ENCODE data around the gene RERGL.
"Not testable (repeated sequence)": the region's sequence is repeated elsewhere in the genome, so short reads cannot be mapped to it uniquely, and the experiment has no call there.

RERGL gene, protein sequence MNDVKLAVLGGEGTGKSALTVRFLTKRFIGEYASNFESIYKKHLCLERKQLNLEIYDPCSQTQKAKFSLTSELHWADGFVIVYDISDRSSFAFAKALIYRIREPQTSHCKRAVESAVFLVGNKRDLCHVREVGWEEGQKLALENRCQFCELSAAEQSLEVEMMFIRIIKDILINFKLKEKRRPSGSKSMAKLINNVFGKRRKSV

DNA sequence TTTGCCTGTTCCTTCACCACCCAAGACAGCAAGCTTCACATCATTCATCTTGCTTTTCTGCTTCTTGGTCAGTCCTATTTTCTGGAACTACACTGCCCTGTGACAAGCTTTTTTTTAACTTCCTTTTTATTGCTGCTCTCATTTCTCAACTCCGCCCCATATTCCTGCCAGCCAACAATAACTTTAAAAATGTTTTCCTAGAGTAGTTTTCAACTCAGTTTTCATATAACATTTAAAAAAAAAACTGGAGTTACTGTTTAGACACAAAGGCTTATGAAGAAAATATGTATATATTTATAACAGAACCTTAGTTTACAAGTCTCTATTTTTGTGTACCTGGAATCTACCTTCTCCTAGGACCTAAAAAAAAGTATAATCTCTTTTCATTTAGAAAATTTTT, at the start of gene RERGL:
RERGL (minus strand) TSS at position 101 of the 400 bp plus-strand sequence; CDS start at position 48, 53 bp downstream.
- DNase-seq (ENCODE audit: low spot score), result no peak

DNA sequence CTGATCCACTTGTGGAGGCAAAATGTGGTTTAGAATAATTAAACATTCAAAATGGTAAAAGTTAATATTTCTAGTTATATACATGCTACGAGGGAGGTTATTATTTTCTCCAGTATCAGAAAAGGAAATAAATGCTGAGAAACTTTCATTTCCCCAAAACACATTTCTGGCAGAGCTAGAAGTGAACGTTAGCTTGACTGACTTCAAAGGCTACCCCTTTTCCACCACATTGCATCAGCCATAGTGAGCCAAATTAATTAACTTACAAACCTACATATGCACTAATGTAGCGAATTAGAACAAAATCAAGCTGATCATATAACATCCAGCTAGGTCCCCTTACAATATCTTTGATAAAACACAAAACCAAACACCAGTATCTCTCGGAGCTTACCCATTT, 49.3 kb upstream of the RERGL start:
- DNase-seq (ENCODE audit: low spot score), result no peak

DNA sequence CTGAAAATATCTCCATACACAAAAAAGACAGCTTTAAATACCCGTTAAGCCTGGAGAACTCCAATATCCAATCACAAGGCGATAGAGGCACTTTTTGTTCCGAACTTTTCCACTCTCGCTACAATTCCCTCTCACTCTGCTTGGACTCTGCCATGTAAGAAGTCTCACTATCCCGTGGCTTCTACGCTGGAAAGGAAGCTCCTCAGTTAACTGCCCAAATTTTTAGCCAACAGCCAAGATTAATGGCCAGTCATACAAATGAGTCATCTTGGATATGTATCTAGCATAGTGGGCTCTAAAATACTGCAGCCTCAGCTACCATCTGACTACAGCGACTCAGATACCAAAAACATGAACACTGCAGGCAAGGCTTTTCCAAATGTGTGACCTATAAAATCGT, 45.5 kb upstream of the RERGL start:
- no peak for DNase-seq (ENCODE audit: low spot score)

DNA sequence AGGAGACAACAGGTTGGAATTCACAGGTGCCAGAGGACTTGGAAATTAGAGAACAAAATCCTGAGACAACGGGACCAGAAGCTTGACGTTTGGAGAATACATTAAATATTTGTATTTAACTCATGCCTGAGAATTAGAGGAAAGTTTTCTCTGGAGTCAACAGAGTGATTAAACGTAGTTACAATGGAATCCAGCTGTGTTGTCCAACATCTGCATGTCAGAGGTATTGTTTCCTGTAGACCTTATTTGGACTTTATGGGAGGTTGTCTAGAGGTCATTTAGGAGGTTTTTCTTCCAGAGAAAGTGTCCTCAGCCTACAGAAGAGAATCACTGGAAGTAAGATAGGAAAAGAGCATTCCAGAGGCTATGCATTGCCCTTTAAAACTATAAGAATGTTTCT, 45.1 kb upstream of the RERGL start:
- no peak for DNase-seq (ENCODE audit: low spot score)

DNA sequence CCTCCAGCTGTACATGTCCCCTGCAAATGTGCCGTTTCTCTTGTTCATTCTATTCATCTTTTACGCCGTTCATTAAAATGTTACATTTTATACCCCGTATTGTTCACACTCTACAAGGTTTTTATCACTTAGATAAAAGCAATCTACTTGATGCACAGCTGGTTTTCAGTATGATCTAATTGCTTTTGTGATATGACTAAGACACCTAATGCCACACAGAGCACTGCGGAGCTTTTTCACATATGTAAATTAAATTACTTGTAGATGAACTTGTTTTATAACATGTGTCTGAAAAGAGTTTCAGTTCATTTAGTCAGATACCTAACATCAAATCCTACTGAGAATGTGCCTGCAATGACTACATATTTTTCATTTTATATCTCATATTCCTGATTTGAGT, 40.9 kb upstream of the RERGL start:
- no peak for DNase-seq (ENCODE audit: low spot score)

DNA sequence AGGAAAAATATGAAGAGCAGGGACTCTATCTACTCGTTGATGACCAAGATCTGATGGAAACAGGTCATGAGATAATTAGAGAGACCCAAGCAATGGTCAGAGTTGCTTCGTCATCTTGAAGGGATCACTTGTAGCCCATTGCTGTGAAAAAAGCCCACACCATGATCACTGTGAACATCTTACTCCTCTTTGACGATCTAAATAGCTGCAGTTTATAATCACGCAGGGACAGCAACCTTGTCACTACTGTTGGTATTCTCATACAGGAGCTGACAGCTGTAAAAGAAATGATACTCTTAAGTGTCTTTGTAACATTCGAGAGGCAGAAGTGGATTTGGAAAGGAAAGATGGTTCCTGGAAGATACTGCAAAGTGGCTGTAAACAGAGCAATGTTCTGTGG, 33.7 kb upstream of the RERGL start:
- DNase-seq (ENCODE audit: low spot score), result no peak

DNA sequence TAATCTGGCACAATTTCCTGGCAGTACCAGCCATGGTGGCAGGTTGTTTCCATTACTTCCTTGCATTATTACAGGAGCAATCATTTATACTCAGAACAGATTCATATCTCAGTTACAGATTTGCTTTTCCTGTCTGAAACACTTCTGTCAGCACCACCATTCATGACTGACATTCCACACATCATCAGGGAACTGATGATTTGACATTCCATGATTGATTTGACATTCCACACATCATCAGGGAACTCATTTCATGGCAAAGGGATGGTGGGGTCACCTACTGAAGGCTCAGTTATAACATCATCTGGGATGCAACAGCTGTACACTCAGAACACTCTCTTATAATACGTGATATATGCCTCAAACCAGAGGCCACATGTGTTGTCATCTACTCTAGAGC, 30.9 kb upstream of the RERGL start:
- no peak for DNase-seq (ENCODE audit: low spot score)

DNA sequence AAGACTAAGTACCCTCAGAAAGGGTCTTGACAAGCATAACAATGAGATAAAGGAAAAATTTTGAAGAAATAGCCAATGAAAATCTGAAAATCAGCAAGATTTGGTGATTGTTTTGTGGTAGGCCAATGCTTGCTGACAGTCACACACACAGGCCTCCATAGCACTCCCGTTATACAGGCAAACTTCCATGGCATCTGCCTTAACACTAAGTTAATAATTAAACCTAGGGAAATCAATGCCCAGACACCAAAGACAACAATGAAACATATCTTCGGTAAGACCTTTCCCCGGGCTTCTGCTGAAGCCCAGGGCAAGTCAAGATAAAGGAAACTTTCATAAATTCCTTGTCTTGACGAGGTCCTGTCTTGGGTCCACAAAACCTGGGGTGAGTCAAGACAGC, 18.6 kb upstream of the RERGL start:
- no peak for DNase-seq (ENCODE audit: low spot score)

DNA sequence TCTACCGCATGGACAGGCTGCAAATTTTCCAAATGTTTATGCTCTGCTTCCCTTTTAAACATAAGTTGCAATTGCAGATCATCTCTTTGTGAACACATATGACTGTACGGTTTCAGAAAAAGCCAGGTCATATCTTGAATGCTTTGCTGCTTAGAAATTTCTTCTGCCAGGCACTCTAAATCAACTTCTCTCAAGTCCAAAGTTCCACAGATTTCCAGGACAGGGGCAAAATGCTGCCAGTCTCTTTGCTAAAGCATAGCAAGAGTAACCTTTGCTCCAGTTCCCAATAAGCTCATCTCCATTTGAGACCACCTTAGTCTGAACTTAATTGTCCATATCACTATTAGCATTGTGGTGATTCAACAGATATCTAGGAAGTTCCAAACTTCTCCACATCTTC, 13.6 kb upstream of the RERGL start:
- DNase-seq (ENCODE audit: low spot score), result no peak

DNA sequence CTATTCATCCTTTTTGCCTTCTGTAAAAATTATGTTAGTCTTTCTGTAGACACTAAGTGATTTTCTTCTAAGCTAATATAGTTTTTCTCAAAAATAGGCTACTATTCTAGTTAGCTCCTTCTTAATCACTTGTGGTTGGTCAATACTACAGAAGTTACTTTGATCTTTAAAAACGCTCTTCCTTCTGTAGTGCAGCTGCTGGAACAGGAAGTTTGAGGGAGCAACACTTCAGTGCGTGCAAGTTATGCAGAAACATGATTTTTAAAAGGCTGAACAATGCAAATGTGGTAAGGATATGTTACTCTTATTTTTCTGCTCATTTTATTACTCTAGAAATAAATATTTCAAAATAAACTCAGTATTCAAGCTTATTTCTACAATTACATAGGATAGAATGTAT, 11.1 kb upstream of the RERGL start:
- no peak for DNase-seq (ENCODE audit: low spot score)

DNA sequence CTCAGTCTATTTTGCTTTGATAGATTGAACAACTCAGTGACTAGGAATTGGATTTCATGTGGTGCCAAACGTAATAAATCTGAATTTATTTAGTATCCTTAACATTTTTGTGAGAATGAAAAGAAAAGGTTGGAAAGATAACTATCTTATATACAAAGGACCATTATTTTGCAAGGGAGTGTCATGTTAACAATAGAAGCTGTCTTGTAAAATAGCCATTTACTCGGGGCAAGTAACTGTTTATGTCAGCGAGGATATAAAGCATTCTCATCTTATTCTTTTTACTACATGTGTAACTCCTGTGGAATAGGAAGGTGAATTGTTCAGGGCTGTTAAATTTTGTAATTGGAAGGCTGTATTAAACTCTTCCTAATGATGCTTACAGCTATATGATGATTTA, 5.9 kb downstream of the RERGL start:
- no peak for DNase-seq (ENCODE audit: low spot score)

DNA sequence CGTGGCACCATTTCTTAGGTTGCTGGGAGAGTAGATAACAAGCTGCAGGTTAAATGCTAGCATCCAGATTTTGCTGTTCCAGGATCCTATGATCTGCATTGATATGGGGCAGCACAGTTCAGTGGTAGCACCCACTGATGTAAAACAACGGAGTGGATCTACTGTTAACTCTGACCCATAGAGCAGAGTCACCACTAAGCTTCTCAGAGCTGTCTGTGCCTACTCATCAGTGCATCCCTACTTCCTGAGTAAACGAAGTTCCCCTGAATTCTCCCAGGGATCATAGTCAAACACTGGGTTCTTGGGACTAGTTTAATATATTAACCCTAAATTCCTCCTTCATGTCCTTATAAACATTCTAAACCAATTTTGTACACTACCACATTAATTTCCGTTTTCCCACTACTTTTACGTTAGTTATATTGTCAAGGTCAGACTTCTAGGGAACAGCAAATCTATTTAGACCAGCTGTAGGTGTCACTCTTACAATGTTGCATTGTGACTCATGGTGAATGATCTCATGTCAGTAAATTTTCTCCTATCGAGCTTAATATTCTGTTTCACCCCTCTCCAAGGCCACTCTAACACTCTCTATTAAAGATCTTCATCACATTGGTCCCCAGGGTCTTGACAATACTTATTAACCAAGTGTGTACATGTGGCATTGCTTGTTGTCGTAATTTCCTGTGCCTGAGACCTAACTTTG, 10.3 kb downstream of the RERGL start:
- no peak for DNase-seq (ENCODE audit: low spot score)

DNA sequence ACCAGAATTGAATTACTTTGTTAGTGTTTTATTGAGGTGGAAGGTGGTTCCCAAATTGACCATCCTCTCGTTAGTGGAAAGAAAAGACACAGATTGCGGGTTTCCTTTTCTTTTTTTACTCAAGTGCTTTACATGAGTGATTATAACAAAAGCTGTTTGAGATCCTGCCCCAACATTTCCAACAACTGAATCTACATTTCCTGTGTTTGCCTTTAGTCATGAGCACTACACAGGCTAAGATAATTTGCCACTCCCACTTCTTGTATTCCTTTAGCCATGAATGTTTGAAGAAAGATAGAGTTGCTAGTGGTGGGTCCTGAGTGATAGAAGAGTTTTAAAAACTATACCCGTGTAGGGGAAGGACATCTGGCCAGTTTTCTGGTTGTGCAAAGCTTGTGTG, 16.0 kb downstream of the RERGL start:
- DNase-seq (ENCODE audit: low spot score), result no peak

DNA sequence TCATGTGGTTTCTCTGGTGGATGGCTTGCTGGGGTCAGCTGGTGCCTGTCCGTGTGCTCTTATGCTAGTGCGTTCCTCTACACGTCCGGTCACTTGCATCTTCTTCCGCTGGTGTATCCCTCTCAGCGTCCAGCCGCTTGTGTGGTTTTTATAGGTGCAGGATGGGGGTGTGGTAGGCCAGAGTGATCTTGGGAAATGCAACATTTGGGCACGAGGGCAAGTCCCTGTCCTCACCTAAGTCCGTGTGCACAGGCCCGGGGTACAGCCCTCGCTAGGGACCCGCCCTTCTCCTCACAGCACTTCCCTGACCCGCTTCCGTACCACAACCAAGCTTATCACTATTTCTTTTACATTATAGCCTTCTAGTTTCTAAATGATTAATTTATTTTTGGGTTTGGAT, 17.3 kb downstream of the RERGL start:
- no peak for DNase-seq (ENCODE audit: low spot score)

DNA sequence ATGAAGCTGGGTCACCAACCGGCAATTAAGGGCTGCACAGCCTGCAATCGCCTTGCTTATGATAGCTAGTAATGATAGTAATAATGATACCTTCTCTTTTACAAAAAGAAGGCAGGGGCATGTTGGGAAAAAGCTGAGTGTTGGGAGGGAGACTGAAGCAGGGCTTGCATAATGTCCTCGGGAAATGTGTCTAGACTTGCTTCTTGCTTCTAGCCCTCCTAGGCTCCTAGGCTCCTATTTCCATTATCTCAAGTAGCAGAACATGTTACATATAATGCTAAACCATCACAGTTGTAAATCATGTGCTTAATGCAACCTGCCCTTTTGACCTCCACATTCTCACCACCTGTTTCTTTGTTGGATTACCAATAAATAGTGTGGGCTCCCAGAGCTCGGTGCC, 18.7 kb downstream of the RERGL start:
- no peak for DNase-seq (ENCODE audit: low spot score)

DNA sequence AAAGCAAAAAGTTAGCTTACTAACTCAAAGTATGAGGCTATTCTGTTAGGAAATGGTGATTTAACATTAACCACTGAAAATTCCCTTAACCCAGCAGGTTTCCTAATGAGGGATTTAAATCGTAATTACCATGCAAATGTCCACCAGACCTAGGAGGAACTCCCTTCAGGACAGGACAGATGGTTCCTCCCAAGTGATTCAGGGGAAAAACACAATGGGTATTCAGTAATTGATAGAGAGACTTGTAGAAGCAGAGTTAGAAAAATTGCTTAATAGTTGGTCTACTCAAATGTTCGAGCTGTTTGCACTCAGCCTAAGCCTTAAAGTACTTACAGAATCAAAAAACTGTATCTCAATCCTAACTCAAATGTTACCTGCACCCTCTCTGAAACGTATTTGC, 21.6 kb downstream of the RERGL start:
- no peak for DNase-seq (ENCODE audit: low spot score)

DNA sequence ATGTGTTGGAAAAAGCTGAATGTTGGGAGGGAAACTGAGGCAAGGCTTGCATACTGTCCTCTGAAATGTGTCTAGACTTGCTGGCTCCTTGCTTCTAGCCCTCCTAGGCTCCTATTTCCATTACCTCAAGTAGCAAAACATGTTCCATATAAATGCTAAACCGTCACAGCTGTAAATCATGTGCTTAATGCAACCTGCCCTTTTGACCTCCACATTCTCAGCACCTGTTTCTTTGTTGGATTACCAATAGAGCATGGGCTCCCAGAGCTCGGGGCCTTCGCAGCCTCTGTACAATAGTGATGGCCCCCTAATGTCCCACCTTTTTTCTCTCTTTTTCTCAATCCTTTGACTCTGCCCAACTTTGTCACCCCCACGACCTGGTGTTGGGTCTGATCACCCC, 23.3 kb downstream of the RERGL start:
- no peak for DNase-seq (ENCODE audit: low spot score)

DNA sequence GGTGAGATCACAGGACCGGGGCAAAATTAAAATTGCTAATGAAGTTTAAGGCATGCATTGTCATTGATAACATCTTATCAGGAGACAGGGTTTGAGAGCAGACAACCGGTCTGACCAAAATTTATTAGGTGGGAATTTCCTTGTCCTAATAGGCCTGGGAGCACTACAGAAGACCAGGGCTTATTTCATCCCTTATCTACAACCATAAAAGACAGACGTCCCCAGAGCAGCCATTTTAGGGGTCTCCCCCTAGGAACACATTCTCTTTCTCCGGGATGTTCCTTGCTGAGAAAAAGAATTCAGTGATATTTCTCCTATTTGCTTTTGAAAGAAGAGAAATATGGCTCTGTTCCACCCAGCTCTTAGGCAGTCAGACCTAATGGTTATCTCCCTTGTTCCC, 27.1 kb downstream of the RERGL start:
- DNase-seq (ENCODE audit: low spot score), result not testable (repeated sequence)

DNA sequence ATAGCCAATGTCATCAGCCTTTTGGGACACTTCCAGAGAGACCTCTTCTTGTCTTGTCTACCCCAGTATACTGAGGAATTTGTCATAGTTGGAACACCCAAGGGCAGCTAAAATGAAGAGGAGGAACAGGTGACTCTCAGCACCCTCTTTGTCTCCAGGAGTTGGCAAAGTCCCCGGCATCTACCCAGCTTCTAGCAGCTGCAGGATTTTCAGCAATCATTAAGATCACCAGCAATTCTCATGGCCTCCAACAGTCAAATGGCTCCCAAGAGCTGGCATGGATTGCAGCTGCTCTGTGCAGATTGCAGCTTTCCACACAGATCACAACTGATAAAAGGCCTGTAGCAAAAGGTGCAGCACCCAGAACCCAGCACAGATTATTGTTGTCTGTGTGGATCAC, 32.9 kb downstream of the RERGL start:
- no peak for DNase-seq (ENCODE audit: low spot score)

DNA sequence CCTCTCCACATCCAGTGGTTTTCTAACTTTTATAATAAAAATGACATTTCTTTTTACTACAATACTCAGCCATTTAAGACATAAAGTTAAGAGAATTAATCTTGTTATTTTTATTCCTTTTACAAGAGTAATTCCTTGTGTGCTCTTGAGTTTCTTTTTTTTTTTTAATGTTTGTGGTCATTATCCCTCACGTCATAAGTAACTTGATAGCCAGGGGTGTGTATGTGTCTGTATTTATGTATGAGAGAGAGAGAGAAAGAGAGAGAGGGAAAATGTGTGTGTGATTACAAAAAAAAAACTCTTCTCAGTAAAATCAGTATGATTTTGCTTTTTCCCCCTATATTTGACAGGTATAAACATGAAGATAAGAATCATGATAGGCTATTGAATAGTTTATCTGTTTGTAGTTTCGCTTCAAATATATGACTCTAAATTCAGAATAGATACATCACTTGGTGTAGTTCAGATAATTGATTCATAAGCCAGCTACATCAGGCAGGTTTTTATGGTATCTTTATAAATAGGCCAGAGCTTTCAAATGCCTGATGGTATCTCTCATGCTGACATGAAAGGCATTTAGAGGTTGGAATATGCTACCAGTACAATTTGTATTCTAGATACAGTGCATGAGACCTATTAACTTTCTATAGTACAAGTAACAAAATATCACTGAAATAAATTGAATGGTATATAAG, 34.9 kb downstream of the RERGL start:
- DNase-seq (ENCODE audit: low spot score), result no peak

DNA sequence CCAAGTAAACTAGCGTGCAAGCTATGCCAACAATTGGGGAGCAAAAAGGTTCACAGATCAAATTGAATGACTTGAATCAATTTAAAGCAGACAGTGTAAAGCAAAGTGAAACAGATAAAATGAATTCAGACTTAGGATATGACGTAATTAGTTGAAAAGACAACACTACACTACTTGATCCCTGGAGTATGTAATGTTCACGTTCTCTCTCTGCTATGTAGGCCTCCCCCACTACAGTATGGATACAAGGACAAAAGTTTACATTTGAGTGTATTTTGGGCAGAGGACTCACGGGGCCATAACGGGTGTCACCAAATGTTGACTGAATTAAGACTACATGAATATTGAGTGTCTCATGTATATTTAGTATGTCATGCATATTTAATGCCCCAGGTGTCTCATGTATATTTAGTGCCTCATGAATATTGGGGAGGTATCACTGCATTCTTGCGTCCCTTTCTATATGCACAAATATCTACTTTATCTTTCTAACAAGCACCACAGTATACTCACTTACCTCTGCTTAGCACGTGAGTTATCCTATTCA, 44.5 kb downstream of the RERGL start:
- no peak for DNase-seq (ENCODE audit: low spot score)

DNA sequence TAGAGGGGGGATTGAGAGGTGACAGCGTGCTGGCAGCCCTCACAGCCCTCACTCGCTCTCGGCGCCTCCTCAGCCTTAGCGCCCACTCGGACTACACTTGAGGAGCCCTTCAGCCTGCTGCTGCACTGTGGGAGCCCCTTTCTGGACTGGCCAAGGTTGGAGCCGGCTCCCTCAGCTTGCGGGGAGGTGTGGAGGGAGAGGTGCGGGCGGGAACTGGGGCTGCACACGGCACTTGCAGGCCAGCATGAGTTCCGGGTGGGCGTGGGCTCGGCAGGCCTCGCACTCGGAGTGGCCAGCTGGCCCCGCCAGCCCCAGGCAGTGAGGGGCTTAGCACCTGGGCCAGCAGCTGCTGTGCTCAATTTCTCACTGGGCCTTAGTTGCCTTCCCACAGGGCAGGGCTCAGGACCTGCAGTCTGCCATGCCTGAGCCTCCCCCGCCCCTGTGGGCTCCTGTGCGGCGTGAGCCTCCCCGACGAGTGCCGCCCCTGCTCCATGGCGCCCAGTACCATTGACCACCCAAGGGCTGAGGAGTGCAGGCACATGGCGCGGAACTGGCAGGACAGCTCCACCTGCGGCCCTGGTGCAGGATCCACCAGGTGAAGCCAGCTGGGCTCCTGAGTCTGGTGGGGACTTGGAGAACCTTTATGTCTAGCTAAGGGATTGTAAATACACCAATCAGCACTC, 49.8 kb downstream of the RERGL start:
- DNase-seq (ENCODE audit: low spot score), result not testable (repeated sequence)
